HG02870 (cell line): ENCODE measurements around the gene TMTC1.

Experiments
- ATAC-seq: cut with Tn5 transposase; IDR thresholded peaks from one replicate; pipeline ENCODE4 v1.9.1; 2021; ENCODE audit warnings: mild to moderate bottlenecking, moderate library complexity; ENCODE audit not compliant: unreplicated experiment

Gene TMTC1

DNA sequence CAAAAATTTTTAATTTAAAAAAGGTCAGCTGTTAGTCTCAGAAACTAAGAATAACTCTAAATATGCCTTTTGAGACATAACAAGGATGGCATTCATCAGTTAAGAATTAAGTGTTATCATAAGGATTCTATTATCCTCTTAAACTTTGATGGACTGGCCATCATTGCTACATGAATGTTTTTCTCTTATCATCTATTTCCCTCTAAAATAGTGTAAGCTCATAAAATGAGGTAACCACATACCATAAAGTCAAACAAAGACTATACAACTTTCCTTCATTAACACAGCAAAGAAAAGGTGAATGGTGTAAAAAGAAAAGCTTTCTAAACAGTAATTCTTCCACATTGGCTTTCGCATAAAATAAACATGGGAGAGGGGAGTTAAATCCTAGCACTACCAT, 41.1 kb downstream of the TMTC1 start:
- no peak for ATAC-seq

DNA sequence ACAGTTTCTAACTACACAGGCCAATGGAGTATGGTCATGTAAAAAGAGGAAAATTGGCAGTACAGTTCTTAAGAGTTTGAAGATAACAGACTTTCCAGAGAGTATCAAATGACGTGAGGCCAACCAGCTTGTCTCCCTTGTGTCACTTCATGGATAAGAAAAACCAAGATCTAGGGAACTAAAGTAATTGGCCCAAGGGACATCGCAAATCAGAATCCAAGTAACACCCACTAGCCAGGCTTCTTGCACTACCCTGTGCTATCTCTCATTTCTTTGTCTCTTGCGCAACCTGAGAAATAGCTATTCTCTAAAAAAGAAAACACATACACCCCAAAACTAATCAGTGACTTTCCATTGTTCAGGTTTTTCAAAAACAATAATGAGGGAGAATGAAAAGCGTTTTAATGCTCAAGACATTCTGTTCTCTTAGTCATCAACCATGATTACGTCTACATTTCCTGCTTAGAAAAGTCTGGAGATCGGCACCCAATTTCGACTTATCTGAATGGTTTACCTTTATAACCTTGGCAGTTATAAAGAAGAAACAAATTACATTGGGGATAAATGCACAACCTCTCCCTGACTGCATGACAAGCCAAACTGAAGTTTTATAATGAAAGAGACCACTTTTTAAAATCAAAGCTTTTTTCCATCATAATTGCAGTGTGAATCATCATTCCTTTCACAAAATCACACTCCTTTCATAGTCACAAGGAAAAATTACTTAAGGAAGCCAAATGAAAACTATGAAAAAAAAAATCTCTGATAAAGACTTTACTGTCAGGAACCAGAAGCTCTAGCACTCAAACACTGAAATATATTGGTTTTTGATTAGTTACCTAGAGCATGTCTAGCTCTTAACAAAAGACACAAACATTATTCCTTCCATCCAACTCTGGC, 42.1 kb downstream of the TMTC1 start:
- no peak for ATAC-seq

GRCh38 chr12:29739279-29739991, 44.3 kb downstream of the TMTC1 start:
- ATAC-seq, result no peak

DNA sequence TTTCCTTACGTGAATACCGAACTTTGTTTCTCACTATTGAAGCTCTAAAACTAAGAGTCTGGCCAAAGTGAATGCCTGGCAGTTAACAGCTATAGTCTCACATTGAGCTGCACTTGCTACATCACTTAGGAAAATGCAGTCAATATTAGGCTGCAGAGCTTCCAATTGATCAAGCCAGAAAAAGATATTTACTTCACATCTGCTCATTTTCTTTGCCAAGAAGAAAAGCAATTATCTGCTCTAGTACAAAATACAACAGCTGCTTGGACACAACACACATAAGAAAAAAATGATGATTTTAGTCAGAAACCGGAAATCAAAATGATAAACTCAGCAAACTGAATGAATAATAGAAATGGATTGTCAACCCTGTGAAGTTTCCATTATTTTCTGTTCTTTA, 45.4 kb downstream of the TMTC1 start:
- no peak for ATAC-seq

GRCh38 chr12:29737644-29738043, 46.1 kb downstream of the TMTC1 start:
- no peak for ATAC-seq

DNA sequence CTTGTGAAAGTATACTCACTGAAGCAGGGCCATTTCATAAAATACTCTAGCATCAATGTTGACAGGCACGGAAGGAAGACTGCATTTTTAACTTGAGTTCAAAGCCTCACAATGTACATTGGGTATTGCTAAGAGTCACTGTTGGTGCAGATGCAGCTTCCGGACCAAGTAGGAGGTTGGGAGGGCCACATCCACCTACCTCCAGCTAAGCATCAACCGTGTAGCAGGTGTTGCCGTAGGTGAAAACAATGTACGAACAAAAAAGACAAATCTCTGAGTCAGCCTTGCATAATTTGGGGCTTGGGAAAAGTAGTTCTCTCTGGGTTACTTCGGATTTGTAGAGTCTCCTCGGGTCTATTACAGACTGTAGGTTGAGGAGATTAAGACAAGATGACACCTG, 48.1 kb downstream of the TMTC1 start:
- no peak for ATAC-seq

- no peak for ATAC-seq
Observed at GRCh38 chr12:29734734-29735133, 49.0 kb downstream of the TMTC1 start.

DNA sequence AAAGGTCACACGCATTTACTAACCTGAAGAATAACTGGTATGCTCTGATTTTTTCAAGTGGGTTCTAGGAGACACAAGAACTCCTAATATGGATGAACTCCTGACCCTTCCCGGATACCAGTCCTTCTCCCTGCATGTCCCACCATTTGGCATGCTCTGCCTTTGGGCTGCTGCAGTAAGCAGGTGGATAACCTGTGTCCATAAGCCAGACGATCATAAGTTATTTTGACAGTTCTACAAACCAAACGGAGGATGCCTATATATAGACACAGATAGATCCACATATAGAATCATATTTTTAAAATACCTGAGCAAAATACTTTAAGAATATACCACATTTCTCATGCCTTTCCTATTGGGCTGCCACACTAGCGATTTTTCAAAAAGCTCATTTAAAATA, 49.4 kb downstream of the TMTC1 start:
- ATAC-seq, result no peak

- ATAC-seq, result no peak
Observed at GRCh38 chr12:29733501-29733900, 50.2 kb downstream of the TMTC1 start.

GRCh38 chr12:29733060-29733459, 50.7 kb downstream of the TMTC1 start:
- ATAC-seq, result peak; percentile 48

- ATAC-seq, result no peak
Observed at GRCh38 chr12:29732593-29732992, 51.1 kb downstream of the TMTC1 start.

DNA sequence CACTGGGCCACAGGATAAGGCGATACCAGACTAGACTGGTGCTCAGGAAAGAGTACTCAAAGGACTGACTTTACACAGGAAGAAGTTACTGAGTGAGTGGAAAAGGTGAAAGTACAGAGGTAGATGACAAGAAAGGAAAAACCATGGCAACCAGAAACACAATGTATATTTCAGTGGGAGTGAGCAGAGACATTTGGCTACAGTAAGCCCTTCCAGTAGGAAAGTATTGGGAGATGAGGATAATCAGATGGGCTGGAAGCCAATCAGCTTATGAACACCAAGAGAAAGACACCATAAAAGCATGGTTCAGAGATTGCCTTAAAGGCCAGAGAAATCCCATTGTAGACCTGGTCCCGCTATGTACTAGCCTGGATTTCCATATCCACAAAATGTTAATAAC, 51.6 kb downstream of the TMTC1 start:
- no peak for ATAC-seq

DNA sequence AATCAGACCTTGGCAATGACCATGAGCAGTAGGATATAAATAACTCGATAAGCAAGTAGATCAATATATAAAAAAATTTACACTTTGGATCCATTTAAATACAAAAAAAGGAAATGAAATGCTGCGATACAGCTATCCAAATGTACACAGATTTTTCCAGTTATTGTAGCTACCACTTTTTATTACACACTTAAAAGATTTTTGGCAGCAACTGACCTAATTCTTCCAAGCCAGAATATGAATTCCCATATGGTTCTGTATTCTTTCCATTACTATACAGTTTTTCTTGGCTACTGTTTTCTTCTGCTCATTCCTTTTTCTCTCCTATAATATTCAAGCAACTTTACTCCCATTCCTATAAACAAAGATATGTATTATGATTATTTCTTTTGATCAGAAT, 52.2 kb downstream of the TMTC1 start:
- no peak for ATAC-seq

DNA sequence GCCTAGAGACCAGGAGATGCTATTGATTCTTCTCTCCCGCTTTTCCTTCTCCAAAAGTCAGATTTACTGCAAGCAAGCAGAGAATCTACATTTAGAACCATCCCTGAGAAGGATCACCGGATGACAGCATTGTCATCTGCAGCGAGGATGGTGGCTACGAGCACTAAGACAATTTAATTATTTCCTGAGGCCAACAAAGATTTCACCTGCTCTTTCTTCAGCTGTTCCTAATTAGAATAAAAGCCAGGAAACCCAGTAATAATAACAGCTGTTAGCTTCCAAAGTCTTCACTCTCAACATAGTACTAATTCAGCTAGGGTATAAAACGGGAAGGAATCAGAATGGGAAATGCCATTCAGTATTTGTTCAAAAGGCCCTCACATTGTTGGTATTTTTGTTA, 53.3 kb downstream of the TMTC1 start:
- no peak for ATAC-seq

- no peak for ATAC-seq
Observed at GRCh38 chr12:29728030-29728429, 55.7 kb downstream of the TMTC1 start.

- no peak for ATAC-seq
Observed at GRCh38 chr12:29726741-29727348, 56.9 kb downstream of the TMTC1 start.

GRCh38 chr12:29726321-29726692, 57.4 kb downstream of the TMTC1 start:
- no peak for ATAC-seq

DNA sequence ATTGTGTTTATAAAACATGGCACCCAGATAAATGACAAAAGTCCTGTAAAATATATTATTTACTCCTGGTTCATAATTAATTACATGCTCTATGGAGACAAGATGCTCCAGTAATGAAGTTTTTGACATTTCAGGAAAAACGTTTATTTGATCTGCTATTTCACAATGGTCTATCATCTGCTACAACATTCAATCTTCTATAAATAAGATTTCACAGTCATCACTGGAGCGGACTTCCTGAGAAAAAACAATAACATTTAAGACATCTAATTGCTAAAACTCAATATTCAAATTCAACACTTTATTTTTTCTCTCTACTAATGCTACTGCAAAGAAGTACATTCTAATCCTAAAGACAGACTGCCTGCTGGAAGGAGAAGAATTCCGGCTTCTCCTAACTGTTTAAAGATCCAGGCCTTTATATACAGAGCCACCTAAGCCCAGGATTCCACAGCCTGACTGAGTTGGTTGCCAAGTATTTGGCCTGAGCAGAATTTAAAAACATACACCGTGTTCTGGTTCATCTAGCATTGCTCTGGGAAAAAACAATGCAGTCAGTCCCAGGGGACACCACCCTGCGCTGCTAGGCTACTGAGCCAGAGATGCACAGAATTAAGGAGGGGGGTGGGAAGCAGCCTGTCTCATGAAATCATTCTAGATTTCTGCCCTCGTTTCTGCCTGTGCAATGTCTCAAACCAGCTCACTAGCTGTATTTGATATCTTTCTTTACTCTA, 58.0 kb downstream of the TMTC1 start:
- ATAC-seq, result no peak

DNA sequence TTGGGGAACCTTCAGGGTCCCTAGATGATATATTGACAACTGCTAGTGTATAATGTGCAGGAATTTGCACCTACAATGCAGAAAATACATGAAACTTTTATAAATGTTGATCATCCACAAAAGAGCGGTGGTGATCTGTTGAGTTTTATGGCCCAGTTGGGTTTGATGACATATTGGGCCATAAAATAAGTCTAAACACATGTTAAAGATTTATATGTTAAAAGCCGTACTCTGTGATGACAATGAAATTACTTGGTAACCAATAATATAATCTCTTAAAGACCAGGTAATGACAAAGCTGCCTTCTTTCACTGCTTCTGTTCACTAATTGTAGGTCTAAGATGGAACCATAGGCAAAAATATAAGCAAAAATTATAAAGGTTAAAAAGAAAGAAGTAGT, 61.6 kb downstream of the TMTC1 start:
- no peak for ATAC-seq

GRCh38 chr12:29719381-29719780, 64.4 kb downstream of the TMTC1 start:
- no peak for ATAC-seq

DNA sequence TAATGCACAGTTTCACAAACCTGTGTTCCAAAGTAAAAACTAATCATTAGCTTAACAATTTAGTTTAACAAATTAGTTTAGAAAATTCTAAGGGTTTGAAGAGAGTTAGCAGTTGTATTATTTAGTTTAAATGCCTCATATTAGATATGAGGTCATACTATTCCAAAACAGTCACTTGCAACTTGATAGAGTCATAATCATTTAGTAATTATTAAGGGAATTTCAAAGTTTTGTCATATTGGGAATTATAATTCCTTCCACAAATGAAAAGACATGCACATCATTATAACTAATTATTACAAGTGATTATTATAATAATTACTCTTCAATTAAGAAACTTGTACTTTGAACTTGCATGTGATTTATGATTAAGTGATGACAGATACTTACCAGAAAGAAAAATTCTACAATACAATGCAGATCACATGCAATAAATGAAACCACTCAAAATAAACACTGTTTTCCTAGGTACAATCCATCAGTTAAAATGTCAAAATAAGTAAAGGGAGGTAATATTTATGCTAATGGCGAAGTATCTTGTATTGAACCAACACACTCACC, 66.1 kb downstream of the TMTC1 start:
- ATAC-seq, result no peak
